H1 (cell line): ENCODE measurements around the gene EXOG. TPM values are rescaled to one million over a fixed set of nuclear protein-coding genes. Genes with fewer than 3 reads are reported as not detected.

Experiments
- CTCF ChIA-PET: fragments of 300-600 bp; sonication (Branson Sonifier 250); formaldehyde crosslinking; loops from one replicate; lab custom pipeline; 2021; ENCODE audit not compliant: partially characterized antibody; lab: Charles Lee
- POLR2A ChIA-PET: fragments of 300-600 bp; sonication (Branson Sonifier 250); formaldehyde crosslinking; loops from one replicate; lab custom pipeline; 2021; ENCODE audit warnings: inconsistent platforms; ENCODE audit not compliant: partially characterized antibody; lab: Charles Lee
- DNase-seq, 2 experiments: peaks; one replicate each; pipeline versions ENCODE4 v3.0.0 to v3.0.0-alpha.2; 2010 to 2022; ENCODE audit warnings: low spot score in 2 of 2, low read depth in 1 of 2, mixed read lengths in 1 of 2
- FAIRE-seq: peaks from 2 replicates; lab custom pipeline; 2011; peaks lifted over from hg19 to GRCh38; lab: Jason Lieb, UNC
- H2AFZ ChIP-seq: 2 replicates; pipeline ENCODE4 v1.8.1; 2012; ENCODE audit warnings: low read length, inconsistent platforms
- H2AK5ac ChIP-seq: 2 replicates; pipeline ENCODE4 v1.6.1; 2013; ENCODE audit warnings: low read depth, low read length
- H2BK120ac ChIP-seq: replicated peaks from 2 replicates; pipeline ENCODE3; 2013; ENCODE audit warnings: low read depth, low read length, inconsistent platforms
- H2BK12ac ChIP-seq: 2 replicates; pipeline ENCODE4 v1.6.1; 2013; ENCODE audit warnings: low read depth, low read length
- H2BK15ac ChIP-seq: 2 replicates; pipeline ENCODE4 v1.6.1; 2013; ENCODE audit warnings: low read length
- H2BK20ac ChIP-seq: 2 replicates; pipeline ENCODE4 v1.6.1; 2013; ENCODE audit warnings: low read length
- H2BK5ac ChIP-seq: 2 replicates; pipeline ENCODE4 v1.6.1; 2013; ENCODE audit warnings: low read depth, low read length
- H3K14ac ChIP-seq: 2 replicates; pipeline ENCODE4 v1.6.1; 2013; ENCODE audit warnings: inconsistent platforms; ENCODE audit not compliant: insufficient read length
- H3K18ac ChIP-seq: 2 replicates; pipeline ENCODE4 v1.6.1; 2013; ENCODE audit warnings: low read length; ENCODE audit errors: extremely low read depth
- H3K23ac ChIP-seq: 2 replicates; pipeline ENCODE4 v1.6.1; 2013; ENCODE audit warnings: inconsistent platforms; ENCODE audit not compliant: insufficient read length
- H3K23me2 ChIP-seq: 2 replicates; pipeline ENCODE4 v1.6.1; 2013; ENCODE audit warnings: low read depth, low read length
- H3K27ac ChIP-seq: 2 replicates; pipeline ENCODE4 v1.6.1; 2011; ENCODE audit warnings: low read depth, low read length, inconsistent platforms
- H3K27me3 ChIP-seq, 4 experiments: replicated peaks in 1 of 4; 1 replicate in 1 of 4; 2 replicates in 3 of 4; pipeline versions ENCODE4 v1.6.1 to v1.8.1; 2011 to 2013; ENCODE audit warnings: low read length in 3 of 4, mild to moderate bottlenecking in 3 of 4, inconsistent platforms in 2 of 4, mixed read lengths in 2 of 4, moderate library complexity in 1 of 4; ENCODE audit not compliant: control insufficient read depth in 3 of 4, insufficient read depth in 3 of 4; ENCODE audit errors: extremely low read depth in 1 of 4
- H3K36me3 ChIP-seq, 4 experiments: 2 replicates each; pipeline versions ENCODE4 v1.6.1 to v1.8.1; 2011 to 2013; ENCODE audit warnings: mild to moderate bottlenecking in 4 of 4, low read length in 3 of 4, moderate library complexity in 2 of 4, control low read depth in 1 of 4, inconsistent platforms in 1 of 4; ENCODE audit not compliant: insufficient read depth in 4 of 4, control insufficient read depth in 2 of 4
- H3K4ac ChIP-seq: replicated peaks from 2 replicates; pipeline ENCODE3; 2013; ENCODE audit warnings: low read length, low read depth, mixed read lengths, inconsistent platforms; ENCODE audit not compliant: insufficient read length
- H3K4me1 ChIP-seq, 4 experiments: replicated peaks in 1 of 4; 1 replicate in 1 of 4; 2 replicates in 3 of 4; pipeline versions ENCODE4 v1.6.1 to v1.8.1; 2011 to 2013; ENCODE audit warnings: low read length in 3 of 4, inconsistent platforms in 2 of 4, mixed read lengths in 1 of 4; ENCODE audit not compliant: insufficient read depth in 4 of 4, control insufficient read depth in 3 of 4
- H3K4me2 ChIP-seq, 2 experiments: 2 replicates each; pipeline versions ENCODE4 v1.6.1 to v1.8.1; 2011 to 2013; ENCODE audit warnings: low read depth in 2 of 2, low read length in 2 of 2, control low read depth in 1 of 2, inconsistent platforms in 1 of 2, mild to moderate bottlenecking in 1 of 2; ENCODE audit not compliant: insufficient read depth in 1 of 2
- H3K4me3 ChIP-seq, 4 experiments: fragments of 200-600, 300-600 bp in 1 of 4; sonication (generic), shearing (Covaris generic), sonication (Bioruptor Twin) in 1 of 4; 2 replicates each; pipeline versions ENCODE4 v1.5.1 to v1.8.1; 2011 to 2016; ENCODE audit warnings: low read length in 4 of 4, low read depth in 3 of 4, control low read depth in 2 of 4, inconsistent platforms in 2 of 4, mild to moderate bottlenecking in 2 of 4, mixed read lengths in 1 of 4, moderate library complexity in 1 of 4; ENCODE audit not compliant: insufficient read depth in 2 of 4; ENCODE audit errors: extremely low read depth in 1 of 4
- H3K56ac ChIP-seq: replicated peaks from 2 replicates; pipeline ENCODE3; 2013; ENCODE audit warnings: low read depth, mild to moderate bottlenecking, mixed read lengths, low read length, inconsistent platforms; ENCODE audit not compliant: insufficient read length
- H3K79me1 ChIP-seq: 2 replicates; pipeline ENCODE4 v1.6.1; 2013; ENCODE audit warnings: low read depth, low read length, control low read depth
- H3K79me2 ChIP-seq, 2 experiments: 2 replicates each; pipeline versions ENCODE4 v1.6.1 to v1.8.1; 2012 to 2013; ENCODE audit warnings: low read length in 2 of 2, mild to moderate bottlenecking in 2 of 2, inconsistent platforms in 1 of 2; ENCODE audit not compliant: insufficient read depth in 2 of 2, control insufficient read depth in 1 of 2
- H3K9ac ChIP-seq, 4 experiments: replicated peaks in 1 of 4; 1 replicate in 1 of 4; 2 replicates in 3 of 4; pipeline versions ENCODE4 v1.6.1 to v1.8.1; 2011 to 2013; ENCODE audit warnings: low read depth in 3 of 4, low read length in 3 of 4, control low read depth in 2 of 4, mild to moderate bottlenecking in 2 of 4, moderate library complexity in 2 of 4, inconsistent platforms in 1 of 4; ENCODE audit errors: extremely low read depth in 1 of 4
- H3K9me3 ChIP-seq, 2 experiments: 2 replicates each; pipeline versions ENCODE4 v1.6.1 to v1.8.1; 2012 to 2013; ENCODE audit warnings: mild to moderate bottlenecking in 2 of 2, moderate library complexity in 2 of 2, control low read depth in 1 of 2, inconsistent platforms in 1 of 2, low read depth in 1 of 2, low read length in 1 of 2, mixed read lengths in 1 of 2; ENCODE audit not compliant: insufficient read depth in 2 of 2
- H4K20me1 ChIP-seq, 2 experiments: replicated peaks in 1 of 2; 2 replicates each; pipeline versions ENCODE3 to v1.8.1; 2011 to 2013; ENCODE audit warnings: inconsistent platforms in 2 of 2, low read length in 2 of 2, mild to moderate bottlenecking in 1 of 2; ENCODE audit not compliant: insufficient read depth in 2 of 2, control insufficient read depth in 1 of 2
- H4K5ac ChIP-seq: 2 replicates; pipeline ENCODE4 v1.6.1; 2013; ENCODE audit warnings: low read length, low read depth, mixed read lengths, inconsistent platforms; ENCODE audit not compliant: insufficient read length
- H4K8ac ChIP-seq: 2 replicates; pipeline ENCODE4 v1.8.0; 2013; ENCODE audit warnings: mild to moderate bottlenecking, moderate library complexity, low read length, inconsistent platforms; ENCODE audit not compliant: insufficient read depth; ENCODE audit errors: extremely low read depth
- H4K91ac ChIP-seq: replicated peaks from 2 replicates; pipeline ENCODE3; 2013; ENCODE audit warnings: low read length, mixed read lengths, inconsistent platforms; ENCODE audit not compliant: insufficient read length
- BACH1 ChIP-seq: IDR thresholded peaks from 2 replicates; pipeline ENCODE4 v1.6.1; 2012; ENCODE audit warnings: low read length, improper control_type of control experiment
- BCL11A ChIP-seq, 2 experiments: IDR thresholded peaks; one replicate each; pipeline ENCODE4 v1.6.1; 2011; ENCODE audit warnings: low read depth in 2 of 2, low read length in 2 of 2, mild to moderate bottlenecking in 2 of 2
- CEBPB ChIP-seq: IDR thresholded peaks from 2 replicates; pipeline ENCODE4 v1.6.1; 2012; ENCODE audit warnings: low read depth, low read length
- CREB1 ChIP-seq: IDR thresholded peaks from 2 replicates; pipeline ENCODE4 v1.6.1; 2012; ENCODE audit warnings: inconsistent platforms
- GTF2F1 ChIP-seq: IDR thresholded peaks from 2 replicates; pipeline ENCODE4 v1.6.1; 2012; ENCODE audit warnings: low read depth, low read length, improper control_type of control experiment, borderline replicate concordance
- HDAC6 ChIP-seq: IDR thresholded peaks from one replicate; pipeline ENCODE4 v1.7.1; 2012; ENCODE audit warnings: low read depth, mild to moderate bottlenecking, inconsistent platforms, low read length, moderate library complexity
- MAFK ChIP-seq: IDR thresholded peaks from 2 replicates; pipeline ENCODE4 v1.6.1; 2012; ENCODE audit warnings: low read depth, mild to moderate bottlenecking, improper control_type of control experiment, low read length
- NRF1 ChIP-seq: IDR thresholded peaks from 2 replicates; pipeline ENCODE4 v1.6.1; 2011; ENCODE audit warnings: mild to moderate bottlenecking, low read depth, low read length, improper control_type of control experiment
- RFX5 ChIP-seq: IDR thresholded peaks from 2 replicates; pipeline ENCODE4 v1.6.1; 2011; ENCODE audit warnings: low read depth, low read length, improper control_type of control experiment, borderline replicate concordance
- SAP30 ChIP-seq: fragments of 300-600 bp; sonication (generic); IDR thresholded peaks from 2 replicates; pipeline ENCODE4 v1.7.1; 2012; ENCODE audit warnings: low read length, moderate library complexity, mild to moderate bottlenecking, inconsistent platforms; ENCODE audit not compliant: insufficient read depth, insufficient replicate concordance
- SRF ChIP-seq: IDR thresholded peaks from 2 replicates; pipeline ENCODE4 v1.6.1; 2011; ENCODE audit warnings: mild to moderate bottlenecking, low read depth, low read length, moderate library complexity
- TCF12 ChIP-seq: IDR thresholded peaks from 2 replicates; pipeline ENCODE4 v1.6.1; 2011; ENCODE audit warnings: low read depth, mild to moderate bottlenecking, low read length
- TEAD4 ChIP-seq: IDR thresholded peaks from 2 replicates; pipeline ENCODE4 v1.6.1; 2012; ENCODE audit warnings: low read depth, low read length, inconsistent platforms, mixed read lengths
- USF2 ChIP-seq: IDR thresholded peaks from 2 replicates; pipeline ENCODE4 v1.6.1; 2011; ENCODE audit warnings: low read length, improper control_type of control experiment
- WGBS, 2 experiments: shearing (Covaris generic) in 1 of 2; methylation state at CpG; one replicate each; pipeline versions ENCODE4 v1.1.6 to v1.1.7; 2013 to 2015; ENCODE audit warnings: low lambda C conversion rate in 2 of 2, mixed read lengths in 2 of 2, inconsistent platforms in 1 of 2, low coverage in 1 of 2, missing lambda C conversion rate in 1 of 2; ENCODE audit not compliant: insufficient replicate concordance in 2 of 2, insufficient coverage in 1 of 2, insufficient read length in 1 of 2; ENCODE audit errors: extremely low coverage in 1 of 2, missing lambda C conversion rate in 1 of 2; 5-methylcytosine and 5-hydroxymethylcytosine counted together
- polyA plus RNA-seq, 7 experiments: library from polyadenylated mRNA; depleted of rRNA in 3 of 7; stranded (reverse) in 5 of 7; unstranded in 2 of 7; fragments of >200 nt in 5 of 7; fragments of 200-250 nt in 2 of 7; gene quantifications; 1 replicate in 5 of 7; 2 replicates in 1 of 7; 4 replicates in 1 of 7; pipeline versions ENCODE4 v1.2.1 to v1.2.3, GENCODE V29; 2011 to 2013; ENCODE audit warnings: missing spikeins in 2 of 7, mixed read lengths in 2 of 7
- total RNA-seq: library from RNA; stranded (reverse); fragmentation: NEBNext Ultra II Directional; extraction: Animal tissue kit (Norgen Biotek cat#: 25700); gene quantifications from 2 replicates; pipeline ENCODE4 v1.2.1, GENCODE V29; 2021

EXOG gene
- total and polyA plus RNA-seq, 2 of the 8 experiments (the other 6 are each of a cell fraction or from before 2014, with no cell fraction given), result 7.2 to 12.9 TPM

- FAIRE-seq, result no peak
- H3K36me3 ChIP-seq, result peaks cover 10 to 35% (median 27%) of the 10 kb centered on the region in 4 experiments
- POLR2A ChIA-PET, result interaction anchor here (2.2 kb wide), 1 partner anchor 16 kb away, joined by 4 read pairs; no protein-coding TSS in a partner anchor
- TF ChIP-seq NRF1 (no peak), CREB1 (no peak), BACH1 (no peak), USF2 (no peak), BCL11A (IDR thresholded peaks at IDR 0.05; ENCODE audit: low read depth in 2 of 2, low read length in 2 of 2) (no peak), SAP30 (no peak), SRF (no peak), TCF12 (no peak), CEBPB (no peak), MAFK (no peak), RFX5 (no peak), HDAC6 (no peak), GTF2F1 (no peak), TEAD4 (no peak)
Observed at GRCh38 chr3:38487323-38487722, 8.8 kb upstream of the EXOG start.

More at GRCh38 chr3:38487323-38487722, 8.8 kb upstream of the EXOG start:
- 86% methylated on average over 3 of the region's 3 CpGs; no CpG with 5 or more reads in 1 of the 2 experiments for WGBS, 2 experiments
- Histone ChIP-seq H3K23me2 (no peaks in the 10 kb centered on the region), H3K9ac (no peak overlapping the region), H2BK20ac (no peak overlapping the region), H2BK120ac (no peak overlapping the region), H2BK5ac (no peak overlapping the region), H3K9me3 (no peaks in the 10 kb centered on the region), H2AFZ (no peak overlapping the region), H3K4me2 (no peak overlapping the region), H2BK15ac (no peak overlapping the region), H3K4ac (no peak overlapping the region), H4K5ac (no peak overlapping the region), H3K4me1 (no peaks in the 10 kb centered on the region), H3K18ac (no peak overlapping the region), H3K4me3 (no peak overlapping the region), H2BK12ac (no peak overlapping the region), H2AK5ac (no peak overlapping the region), H4K20me1 (peaks cover 2 to 3% of the 10 kb centered on the region in 2 experiments), H3K79me1 (peaks cover 7% of the 10 kb centered on the region), H3K27me3 (no peaks in the 10 kb centered on the region), H4K8ac (no peak overlapping the region), H3K23ac (no peak overlapping the region), H3K14ac (no peak overlapping the region), H3K27ac (no peak overlapping the region), H4K91ac (no peak overlapping the region), H3K56ac (no peak overlapping the region), H3K79me2 (0 out of 4 replicates have a peak, but pooled peaks cover 0 to 5% of the 10 kb centered on the region in 2 experiments)
- DNase-seq, result no peak
- CTCF ChIA-PET, result interaction anchor here (0.6 to 3.7 kb wide), 5 partner anchors 7 to 172 kb away, joined by 3 to 22 read pairs (median 3); partner anchors contain the start of gene EXOG
